Stimulated activated CD8-positive, alpha-beta memory T cell treated with anti-CD3 and anti-CD28 coated beads, Interleukin-12 subunit alpha, Interleukin-12 subunit beta, amount 100 ng/mL, for 1 hour (primary cell): ENCODE results near the gene ADGRB2.

Source experiments
- DNase-seq: peaks from one replicate; pipeline ENCODE4 v3.0.0-alpha.2; 2020; ENCODE audit warnings: low read depth

ADGRB2 gene

GRCh38 chr1:31749785-31750735 lies 14.1 kb downstream of the ADGRB2 start:
- no peak for DNase-seq

GRCh38 chr1:31748365-31748764 lies 15.8 kb downstream of the ADGRB2 start:
- DNase-seq, result no peak

GRCh38 chr1:31747304-31747703 lies 16.8 kb downstream of the ADGRB2 start:
- no peak for DNase-seq

- DNase-seq, result no peak
Observed at GRCh38 chr1:31746687-31747086, 17.5 kb downstream of the ADGRB2 start.

- DNase-seq, result no peak
Observed at GRCh38 chr1:31745946-31746670, 18.0 kb downstream of the ADGRB2 start.

- no peak for DNase-seq
Observed at GRCh38 chr1:31745096-31745945, 18.8 kb downstream of the ADGRB2 start.

- DNase-seq, result no peak
Observed at GRCh38 chr1:31744165-31744888, 19.8 kb downstream of the ADGRB2 start.

- no peak for DNase-seq
Observed at GRCh38 chr1:31742462-31743212, 21.5 kb downstream of the ADGRB2 start.

GRCh38 chr1:31739346-31739745 lies 24.8 kb downstream of the ADGRB2 start:
- no peak for DNase-seq

- no peak for DNase-seq
Observed at GRCh38 chr1:31736675-31737074, 27.5 kb downstream of the ADGRB2 start.

- no peak for DNase-seq
Observed at GRCh38 chr1:31735571-31735970, 28.6 kb downstream of the ADGRB2 start.

- no peak for DNase-seq
Observed at GRCh38 chr1:31734582-31735107, 29.5 kb downstream of the ADGRB2 start.

GRCh38 chr1:31733389-31734219 lies 30.5 kb downstream of the ADGRB2 start:
- DNase-seq, result no peak

- no peak for DNase-seq
Observed at GRCh38 chr1:31732751-31733289, 31.3 kb downstream of the ADGRB2 start.

GRCh38 chr1:31732343-31732742 lies 31.8 kb downstream of the ADGRB2 start:
- no peak for DNase-seq

- DNase-seq, result no peak
Observed at GRCh38 chr1:31731049-31731565, 33.0 kb downstream of the ADGRB2 start.

GRCh38 chr1:31730336-31731048 lies 33.6 kb downstream of the ADGRB2 start:
- no peak for DNase-seq

- DNase-seq, result no peak
Observed at GRCh38 chr1:31727849-31728248, 36.3 kb downstream of the ADGRB2 start.
